Ishikawa (cell line): ENCODE measurements around the gene PTPRM.

ENCODE experiments used
- CEBPB ChIP-seq: IDR thresholded peaks from 2 replicates; pipeline ENCODE4 v1.6.1; 2012
- CREB1 ChIP-seq: IDR thresholded peaks from 2 replicates; pipeline ENCODE4 v1.6.1; 2012; ENCODE audit warnings: low read depth
- EGR1 ChIP-seq: IDR thresholded peaks from 2 replicates; pipeline ENCODE4 v1.6.1; 2012
- EP300 ChIP-seq: IDR thresholded peaks from 2 replicates; pipeline ENCODE4 v1.6.1; 2012; ENCODE audit warnings: borderline replicate concordance
- FOXM1 ChIP-seq: IDR thresholded peaks from 2 replicates; pipeline ENCODE4 v1.6.1; 2012; ENCODE audit warnings: low read depth, borderline replicate concordance
- MAX ChIP-seq: IDR thresholded peaks from 2 replicates; pipeline ENCODE4 v1.6.1; 2012
- NFIC ChIP-seq: IDR thresholded peaks from 2 replicates; pipeline ENCODE4 v1.6.1; 2012
- RAD21 ChIP-seq: IDR thresholded peaks from 2 replicates; pipeline ENCODE4 v1.6.1; 2012; ENCODE audit warnings: low read depth
- REST ChIP-seq: IDR thresholded peaks from 2 replicates; pipeline ENCODE4 v1.6.1; 2012; ENCODE audit warnings: low read depth, mild to moderate bottlenecking
- TAF1 ChIP-seq: IDR thresholded peaks from 2 replicates; pipeline ENCODE4 v1.6.1; 2012; ENCODE audit warnings: low read depth, mild to moderate bottlenecking
- TCF12 ChIP-seq: IDR thresholded peaks from 2 replicates; pipeline ENCODE4 v1.6.1; 2012; ENCODE audit warnings: low read depth
- TEAD4 ChIP-seq: IDR thresholded peaks from 2 replicates; pipeline ENCODE4 v1.6.1; 2012
- USF1 ChIP-seq: IDR thresholded peaks from 2 replicates; pipeline ENCODE4 v1.6.1; 2012
- YY1 ChIP-seq: IDR thresholded peaks from 2 replicates; pipeline ENCODE4 v1.6.1; 2012; ENCODE audit warnings: low read depth
- ZBTB7A ChIP-seq: IDR thresholded peaks from 2 replicates; pipeline ENCODE4 v1.6.1; 2012; ENCODE audit warnings: low read depth

Gene PTPRM

GRCh38 chr18:7742224-7742623 is 175.1 kb downstream of the PTPRM start:
- TF ChIP-seq REST (no peak), CEBPB (no peak), MAX (no peak), YY1 (no peak), ZBTB7A (no peak), CREB1 (no peak), RAD21 (no peak), TAF1 (no peak)

- no peak for TF ChIP-seq REST
- TF ChIP-seq CREB1: no peak
- no peak for TF ChIP-seq CEBPB
- TF ChIP-seq YY1: no peak
- TF ChIP-seq FOXM1: no peak
- TF ChIP-seq TEAD4: no peak
- TF ChIP-seq RAD21: no peak
- TF ChIP-seq TCF12: no peak
- TF ChIP-seq MAX: no peak
- no peak for TF ChIP-seq ZBTB7A
- no peak for TF ChIP-seq USF1
- no peak for TF ChIP-seq EP300
- no peak for TF ChIP-seq TAF1
- TF ChIP-seq NFIC: no peak
- TF ChIP-seq EGR1: no peak
Observed at GRCh38 chr18:7743256-7743655, 176.1 kb downstream of the PTPRM start.

GRCh38 chr18:7746106-7746505 is 179.0 kb downstream of the PTPRM start:
- no peak for TF ChIP-seq CEBPB
- no peak for TF ChIP-seq EP300
- no peak for TF ChIP-seq MAX
- TF ChIP-seq NFIC: no peak
- TF ChIP-seq TEAD4: no peak

GRCh38 chr18:7748251-7749007 is 181.3 kb downstream of the PTPRM start:
- no peak for TF ChIP-seq EP300
- TF ChIP-seq RAD21: no peak
- no peak for TF ChIP-seq USF1
- no peak for TF ChIP-seq CEBPB
- no peak for TF ChIP-seq YY1
- TF ChIP-seq CREB1: no peak
- no peak for TF ChIP-seq FOXM1
- no peak for TF ChIP-seq TCF12
- no peak for TF ChIP-seq TAF1
- no peak for TF ChIP-seq REST
- TF ChIP-seq ZBTB7A: no peak
- TF ChIP-seq EGR1: no peak
- no peak for TF ChIP-seq MAX
